RWPE1 (cell line): ENCODE results near the gene NRF1.
A peak's percentile ranks its signal among the peaks of the same experiment; 100 is the strongest.

ENCODE experiments used
- CTCF ChIA-PET: fragments of 350-600 bp; sonication (Branson Sonifier 250); formaldehyde crosslinking; extraction: SDS; loops from one replicate; lab custom pipeline; 2021; lab: Yijun Ruan, JAX
- POLR2A ChIA-PET: fragments of 400-600 bp; formaldehyde crosslinking; extraction: SDS; loops from one replicate; lab custom pipeline; 2020; ENCODE audit warnings: antibody characterized with exemption; ENCODE audit not compliant: low non-redundant PET; lab: Yijun Ruan, JAX
- DNase-seq: peaks from one replicate; pipeline ENCODE4 v3.0.0; 2012; ENCODE audit warnings: low spot score
- H3K27ac ChIP-seq: fragments of 450-650 bp; 2 replicates; pipeline ENCODE4 v1.5.1; 2017
- CTCF ChIP-seq: fragments of 450-650 bp; conservative IDR thresholded peaks from 2 replicates; pipeline ENCODE4 v1.5.1; 2017; ENCODE audit warnings: low read depth, mild to moderate bottlenecking

Gene NRF1

GRCh38 chr7:129643550-129644170, 32.1 kb downstream of the NRF1 start:
- H3K27ac ChIP-seq = no peak overlapping the region
- no peak for TF ChIP-seq CTCF
- CTCF ChIA-PET = interaction anchor here (0.7 to 1.5 kb wide), 2 partner anchors 26 to 141 kb away, joined by 4 to 5 read pairs; partner anchors contain the start of gene SMKR1
- POLR2A ChIA-PET = no interaction called here
- no peak for DNase-seq

GRCh38 chr7:129644634-129645230, 33.2 kb downstream of the NRF1 start:
- ChIA-PET CTCF (interaction anchor here (0.6 to 1.5 kb wide), 3 partner anchors 27 to 181 kb away, joined by 4 to 5 read pairs (median 4); partner anchors contain the start of gene SMKR1), POLR2A (no interaction called here)
- peak; percentile 14 for DNase-seq
- no peak overlapping the region for H3K27ac ChIP-seq
- TF ChIP-seq CTCF = peak; percentile 71

GRCh38 chr7:129646369-129647021, 35.0 kb downstream of the NRF1 start:
- no peak for DNase-seq

GRCh38 chr7:129649128-129649690, 37.7 kb downstream of the NRF1 start:
- POLR2A ChIA-PET = no interaction called here
- no peak for TF ChIP-seq CTCF
- H3K27ac ChIP-seq = no peak overlapping the region
- no peak for DNase-seq
- CTCF ChIA-PET = interaction anchor here (0.5 kb wide), 1 partner anchor 287 kb away, joined by 4 read pairs; no protein-coding TSS in a partner anchor

More at GRCh38 chr7:129646369-129647021, 35.0 kb downstream of the NRF1 start:
- TF ChIP-seq CTCF = no peak
- ChIA-PET POLR2A (no interaction called here), CTCF (no interaction called here)
- H3K27ac ChIP-seq = no peak overlapping the region

- ChIA-PET CTCF (interaction anchor here (0.5 to 0.7 kb wide), 2 partner anchors 28 to 288 kb away, joined by 3 to 4 read pairs; no protein-coding TSS in a partner anchor), POLR2A (no interaction called here)
- no peak overlapping the region for H3K27ac ChIP-seq
Observed at GRCh38 chr7:129650056-129650758, 38.7 kb downstream of the NRF1 start.

More at GRCh38 chr7:129650056-129650758, 38.7 kb downstream of the NRF1 start:
- TF ChIP-seq CTCF = no peak
- no peak for DNase-seq
